Measurements from ENCODE around the gene WDR38.

WDR38 gene

GRCh38 chr9:124880501-124880900 is 27.2 kb downstream of the WDR38 start:
- in situ Hi-C loops (cut with HindIII; ENCODE audit: low sequenced_read_pairs) = loop anchor here (25.0 kb wide), 1 partner anchor 118 kb away; the partner anchor contains the start of gene NR6A1

GRCh38 chr9:124881138-124881743 is 28.0 kb downstream of the WDR38 start:
- in situ Hi-C loops (cut with HindIII; ENCODE audit: low sequenced_read_pairs) = loop anchor here (25.0 kb wide), 1 partner anchor 119 kb away; the partner anchor contains the start of gene NR6A1

GRCh38 chr9:124882231-124882630 is 29.0 kb downstream of the WDR38 start:
- in situ Hi-C loops (cut with HindIII; ENCODE audit: low sequenced_read_pairs) = loop anchor here (25.0 kb wide), 1 partner anchor 120 kb away; the partner anchor contains the start of gene NR6A1

GRCh38 chr9:124884376-124884775 is 31.1 kb downstream of the WDR38 start:
- in situ Hi-C loops (cut with HindIII; ENCODE audit: low sequenced_read_pairs) = loop anchor here (25.0 kb wide), 1 partner anchor 122 kb away; the partner anchor contains the start of gene NR6A1

- in situ Hi-C loops (cut with HindIII; ENCODE audit: low sequenced_read_pairs) = loop anchor here (25.0 kb wide), 1 partner anchor 123 kb away; the partner anchor contains the start of gene NR6A1
Observed at GRCh38 chr9:124885551-124885950, 32.3 kb downstream of the WDR38 start.

GRCh38 chr9:124886461-124886860 is 33.2 kb downstream of the WDR38 start:
- in situ Hi-C loops (cut with HindIII; ENCODE audit: low sequenced_read_pairs) = loop anchor here (25.0 kb wide), 1 partner anchor 124 kb away; the partner anchor contains the start of gene NR6A1

GRCh38 chr9:124886866-124887492 is 33.7 kb downstream of the WDR38 start:
- in situ Hi-C loops (cut with HindIII; ENCODE audit: low sequenced_read_pairs) = loop anchor here (25.0 kb wide), 1 partner anchor 125 kb away; the partner anchor contains the start of gene NR6A1

- in situ Hi-C loops (cut with HindIII; ENCODE audit: low sequenced_read_pairs) = loop anchor here (25.0 kb wide), 1 partner anchor 126 kb away; the partner anchor contains the start of gene NR6A1
Observed at GRCh38 chr9:124887832-124888231, 34.6 kb downstream of the WDR38 start.

GRCh38 chr9:124889006-124889405 is 35.7 kb downstream of the WDR38 start:
- in situ Hi-C loops (cut with HindIII; ENCODE audit: low sequenced_read_pairs) = loop anchor here (25.0 kb wide), 1 partner anchor 127 kb away; the partner anchor contains the start of gene NR6A1

GRCh38 chr9:124890179-124890578 is 36.9 kb downstream of the WDR38 start:
- in situ Hi-C loops (cut with HindIII; ENCODE audit: low sequenced_read_pairs) = loop anchor here (25.0 kb wide), 1 partner anchor 128 kb away; the partner anchor contains the start of gene NR6A1

- in situ Hi-C loops (cut with HindIII; ENCODE audit: low sequenced_read_pairs) = loop anchor here (25.0 kb wide), 1 partner anchor 132 kb away; the partner anchor contains the start of gene NR6A1
Observed at GRCh38 chr9:124894035-124894740, 40.9 kb downstream of the WDR38 start.

- in situ Hi-C loops (cut with HindIII; ENCODE audit: low sequenced_read_pairs) = loop anchor here (25.0 kb wide), 1 partner anchor 132 kb away; the partner anchor contains the start of gene NR6A1
Observed at GRCh38 chr9:124894741-124895170, 41.5 kb downstream of the WDR38 start.

- in situ Hi-C loops (cut with HindIII; ENCODE audit: low sequenced_read_pairs) = loop anchor here (25.0 kb wide), 1 partner anchor 136 kb away; the partner anchor contains the start of gene NR6A1
Observed at GRCh38 chr9:124897570-124898460, 44.6 kb downstream of the WDR38 start.

- in situ Hi-C loops (cut with HindIII; ENCODE audit: low sequenced_read_pairs) = loop anchor here (25.0 kb wide), 1 partner anchor 138 kb away; the partner anchor contains the start of gene NR6A1
Observed at GRCh38 chr9:124899845-124900244, 46.6 kb downstream of the WDR38 start.

GRCh38 chr9:124906966-124907365 is 53.7 kb downstream of the WDR38 start:
- in situ Hi-C loops (cut with HindIII; ENCODE audit: low sequenced_read_pairs) = no loop called here

Measured in DLD1 (cell line).